H9 (cell line): ENCODE data around the gene TMEM164. TPM values are rescaled to one million over a fixed set of nuclear protein-coding genes. Genes with fewer than 3 reads are reported as not detected.

Experiments
- DNase-seq: peaks from one replicate; pipeline ENCODE4 v3.0.0-alpha.2; 2017
- H2AFZ ChIP-seq: one replicate; pipeline ENCODE4 v1.6.1; 2013; ENCODE audit warnings: mild to moderate bottlenecking, low read length, control low read depth, moderate library complexity
- H2AK5ac ChIP-seq: 2 replicates; pipeline ENCODE4 v1.6.1; 2013; ENCODE audit warnings: low read length, control low read depth, mixed read lengths; ENCODE audit not compliant: insufficient read length
- H2BK120ac ChIP-seq: one replicate; pipeline ENCODE4 v1.6.1; 2013; ENCODE audit warnings: low read depth, mild to moderate bottlenecking, low read length, control low read depth, inconsistent platforms; ENCODE audit not compliant: poor library complexity, severe bottlenecking
- H2BK12ac ChIP-seq: 2 replicates; pipeline ENCODE4 v1.6.1; 2013; ENCODE audit warnings: low read length, control low read depth, mixed read lengths, low read depth; ENCODE audit not compliant: insufficient read length
- H2BK15ac ChIP-seq: 2 replicates; pipeline ENCODE4 v1.6.1; 2013; ENCODE audit warnings: low read depth, low read length, control low read depth
- H2BK20ac ChIP-seq: one replicate; pipeline ENCODE4 v1.6.1; 2013; ENCODE audit warnings: low read depth, mild to moderate bottlenecking, low read length, control low read depth, inconsistent platforms; ENCODE audit not compliant: poor library complexity, severe bottlenecking
- H2BK5ac ChIP-seq: 2 replicates; pipeline ENCODE4 v1.6.1; 2013; ENCODE audit warnings: low read length, control low read depth, mixed read lengths; ENCODE audit not compliant: insufficient read length
- H3K14ac ChIP-seq: 2 replicates; pipeline ENCODE4 v1.6.1; 2013; ENCODE audit warnings: low read length, control low read depth; ENCODE audit not compliant: insufficient read depth
- H3K18ac ChIP-seq: 2 replicates; pipeline ENCODE4 v1.6.1; 2013; ENCODE audit warnings: low read depth, mild to moderate bottlenecking, mixed read lengths, low read length, control low read depth; ENCODE audit not compliant: insufficient read length
- H3K23ac ChIP-seq: 2 replicates; pipeline ENCODE4 v1.6.1; 2013; ENCODE audit warnings: low read length, control low read depth, mixed read lengths, low read depth; ENCODE audit not compliant: insufficient read length
- H3K23me2 ChIP-seq: 2 replicates; pipeline ENCODE4 v1.6.1; 2013; ENCODE audit warnings: low read depth, mild to moderate bottlenecking, mixed read lengths, low read length, control low read depth; ENCODE audit not compliant: insufficient read length, poor library complexity, severe bottlenecking
- H3K27ac ChIP-seq: 2 replicates; pipeline ENCODE4 v1.5.1; 2013; ENCODE audit warnings: low read length, control low read depth, mixed read lengths, low read depth; ENCODE audit not compliant: insufficient read length
- H3K27me3 ChIP-seq: 2 replicates; pipeline ENCODE4 v1.6.1; 2013; ENCODE audit warnings: low read length, control low read depth, inconsistent platforms; ENCODE audit not compliant: insufficient read depth
- H3K4ac ChIP-seq: 2 replicates; pipeline ENCODE4 v1.6.1; 2013; ENCODE audit warnings: low read depth, mild to moderate bottlenecking, control low read depth, inconsistent platforms, low read length, moderate library complexity
- H3K4me1 ChIP-seq: 2 replicates; pipeline ENCODE4 v1.6.1; 2013; ENCODE audit warnings: low read length, control low read depth, inconsistent platforms; ENCODE audit not compliant: insufficient read depth
- H3K4me2 ChIP-seq: 2 replicates; pipeline ENCODE4 v1.6.1; 2013; ENCODE audit warnings: low read length, control low read depth, mixed read lengths; ENCODE audit not compliant: insufficient read length, insufficient read depth
- H3K56ac ChIP-seq: 2 replicates; pipeline ENCODE4 v1.6.1; 2013; ENCODE audit warnings: low read depth, mild to moderate bottlenecking, mixed read lengths, low read length, control low read depth; ENCODE audit not compliant: insufficient read length
- H3K79me1 ChIP-seq: 2 replicates; pipeline ENCODE4 v1.6.1; 2013; ENCODE audit warnings: low read depth, mild to moderate bottlenecking, moderate library complexity, low read length, control low read depth, inconsistent platforms; ENCODE audit not compliant: insufficient read depth, poor library complexity, severe bottlenecking
- H3K79me2 ChIP-seq: 2 replicates; pipeline ENCODE4 v1.6.1; 2013; ENCODE audit warnings: low read length, control low read depth, inconsistent platforms; ENCODE audit not compliant: insufficient read depth
- H3K9ac ChIP-seq: 2 replicates; pipeline ENCODE4 v1.6.1; 2013; ENCODE audit warnings: low read length, control low read depth, mixed read lengths; ENCODE audit not compliant: insufficient read length; ENCODE audit errors: extremely low read depth
- H3K9me3 ChIP-seq: one replicate; pipeline ENCODE4 v1.6.1; 2013; ENCODE audit warnings: low read depth, low read length, inconsistent platforms; ENCODE audit not compliant: control insufficient read depth
- H3T11ph ChIP-seq: one replicate; pipeline ENCODE4 v1.6.1; 2013; ENCODE audit warnings: mild to moderate bottlenecking, low read length, control low read depth, inconsistent platforms
- H4K20me1 ChIP-seq: one replicate; pipeline ENCODE4 v1.6.1; 2013; ENCODE audit not compliant: control insufficient read depth, insufficient read length, insufficient read depth
- H4K5ac ChIP-seq: 2 replicates; pipeline ENCODE4 v1.6.1; 2013; ENCODE audit warnings: low read depth, mild to moderate bottlenecking, mixed read lengths, low read length, control low read depth; ENCODE audit not compliant: insufficient read length
- H4K8ac ChIP-seq: replicated peaks from 2 replicates; pipeline ENCODE4 v1.6.1; 2013; ENCODE audit warnings: low read length, control low read depth, mixed read lengths, low read depth; ENCODE audit not compliant: insufficient read length
- H4K91ac ChIP-seq: 2 replicates; pipeline ENCODE4 v1.6.1; 2013; ENCODE audit warnings: low read depth, mild to moderate bottlenecking, moderate library complexity, mixed read lengths, low read length, control low read depth; ENCODE audit not compliant: insufficient read length
- H3K27ac Mint-ChIP-seq, 3 experiments: 2 replicates in 2 of 3; 3 replicates in 1 of 3; pipeline ENCODE4 v1.8.0; 2020 to 2021; ENCODE audit warnings: mixed read lengths in 3 of 3, mild to moderate bottlenecking in 1 of 3, moderate library complexity in 1 of 3
- H3K27me3 Mint-ChIP-seq: 2 replicates; pipeline ENCODE4 v1.8.0; 2021; ENCODE audit warnings: low read depth, mild to moderate bottlenecking, moderate library complexity, mixed read lengths
- H3K36me3 Mint-ChIP-seq, 3 experiments: 2 replicates in 2 of 3; 3 replicates in 1 of 3; pipeline ENCODE4 v1.8.0; 2020 to 2021; ENCODE audit warnings: low read depth in 3 of 3, mixed read lengths in 3 of 3; ENCODE audit not compliant: insufficient read depth in 1 of 3
- H3K4me1 Mint-ChIP-seq, 2 experiments: 2 replicates each; pipeline ENCODE4 v1.8.0; 2020; ENCODE audit warnings: mixed read lengths in 2 of 2
- H3K4me3 Mint-ChIP-seq, 2 experiments: 2 replicates in 1 of 2; 3 replicates in 1 of 2; pipeline ENCODE4 v1.8.0; 2020 to 2021; ENCODE audit warnings: mild to moderate bottlenecking in 2 of 2, mixed read lengths in 2 of 2, moderate library complexity in 1 of 2
- H3K9me3 Mint-ChIP-seq, 2 experiments: 2 replicates in 1 of 2; 3 replicates in 1 of 2; pipeline ENCODE4 v1.8.0; 2020; ENCODE audit warnings: mild to moderate bottlenecking in 2 of 2, mixed read lengths in 2 of 2, moderate library complexity in 1 of 2
- CTCF ChIP-seq: fragments of 200-600 bp; sonication (generic); conservative IDR thresholded peaks from 3 replicates; pipeline ENCODE4 v1.8.0; 2021; ENCODE audit warnings: antibody characterized with exemption, mild to moderate bottlenecking
- WGBS: extraction: QIAGEN DNeasy Blood & Tissue Kit; methylation state at CpG from one replicate; pipeline ENCODE4 v1.1.7; 2013; ENCODE audit warnings: missing lambda C conversion rate, low lambda C conversion rate, mixed read lengths; ENCODE audit not compliant: insufficient read length; ENCODE audit errors: extremely low coverage; 5-methylcytosine and 5-hydroxymethylcytosine counted together
- total RNA-seq: library from RNA; stranded (reverse); gene quantifications from 2 replicates; pipeline ENCODE4 v1.2.1, GENCODE V29; 2021

TMEM164 gene
- total RNA-seq, 1 experiment from 2014 or later = 30.4 TPM

- no peak overlapping the region for H3T11ph ChIP-seq
- H3K27ac ChIP-seq = no peak overlapping the region
- H4K20me1 ChIP-seq = no peaks in the 10 kb centered on the region
- H2BK20ac ChIP-seq = no peak overlapping the region
- no peak overlapping the region for H3K4me3 Mint-ChIP-seq
- H4K8ac ChIP-seq = no peak overlapping the region
- H3K14ac ChIP-seq = no peak overlapping the region
- H3K79me1 ChIP-seq = no peaks in the 10 kb centered on the region
- no peak for DNase-seq
- no peak overlapping the region for H4K91ac ChIP-seq
- no peaks in the 10 kb centered on the region for H3K79me2 ChIP-seq
- no peak overlapping the region for H2BK5ac ChIP-seq
- no peaks in the 10 kb centered on the region for H3K9me3 ChIP-seq
- H4K5ac ChIP-seq = no peak overlapping the region
- no peak overlapping the region for H3K18ac ChIP-seq
- H2AFZ ChIP-seq = no peak overlapping the region
- no peak overlapping the region for H3K56ac ChIP-seq
- H3K9me3 Mint-ChIP-seq = no peaks in the 10 kb centered on the region
- H3K4ac ChIP-seq = no peak overlapping the region
- H3K4me1 Mint-ChIP-seq = peaks cover 14 to 23% of the 10 kb centered on the region in 2 experiments
- no peaks in the 10 kb centered on the region for H3K23me2 ChIP-seq
- no peaks in the 10 kb centered on the region for H3K27me3 ChIP-seq
- H2BK120ac ChIP-seq = no peak overlapping the region
- H3K4me2 ChIP-seq = no peak overlapping the region
- H3K36me3 Mint-ChIP-seq = peaks cover 0 to 7% (median 4%) of the 10 kb centered on the region in 3 experiments; a peak in 4 of 7 replicates
- no peaks in the 10 kb centered on the region for H3K27me3 Mint-ChIP-seq
- TF ChIP-seq CTCF = no peak
- H2BK15ac ChIP-seq = no peak overlapping the region
- no peak overlapping the region for H3K9ac ChIP-seq
- no peak overlapping the region for H3K27ac Mint-ChIP-seq
- no peaks in the 10 kb centered on the region; the same call in 1 of the 2 replicates for H3K4me1 ChIP-seq
- H2BK12ac ChIP-seq = no peak overlapping the region
- no peak overlapping the region for H3K23ac ChIP-seq
- no peak overlapping the region for H2AK5ac ChIP-seq
- 100% methylated on average over 1 of the region's 3 CpGs for WGBS
These were observed 29.7 kb downstream of the TMEM164 start for GRCh38 chrX:110032534-110033147.
